Stimulated activated CD4-positive, alpha-beta T cell treated with anti-CD3 and anti-CD28 coated beads, TNF-alpha, amount 100 ng/mL, for 4 hours (primary cell): ENCODE measurements around the gene ELMOD3.
"Not testable (repeated sequence)": the region's sequence is repeated elsewhere in the genome, so short reads cannot be mapped to it uniquely, and the experiment has no call there.

Source experiments
- DNase-seq, 3 experiments: peaks; one replicate each; pipeline ENCODE4 v3.0.0-alpha.2; 2020; ENCODE audit warnings: low read depth in 3 of 3

ELMOD3 gene

GRCh38 chr2:85354286-85355072 lies at the start of gene ELMOD3, which contains the start of gene RETSAT:
Gene ELMOD3 (plus strand): TSS chr2:85354769. CDS start chr2:85357199, 2,430 bp downstream.
Gene RETSAT (minus strand): TSS chr2:85354528. CDS start chr2:85354507, 21 bp downstream.
- DNase-seq = peak; percentile 78 to 92 (median 92)

GRCh38 chr2:85307527-85307897 lies 47.1 kb upstream of the ELMOD3 start:
- no peak for DNase-seq

GRCh38 chr2:85308201-85308600 lies 46.4 kb upstream of the ELMOD3 start:
- DNase-seq = no peak

GRCh38 chr2:85308896-85309555 lies 45.5 kb upstream of the ELMOD3 start:
- no peak for DNase-seq

- DNase-seq = no peak
Measured at GRCh38 chr2:85309699-85310321, 44.8 kb upstream of the ELMOD3 start.

GRCh38 chr2:85310330-85310729 lies 44.2 kb upstream of the ELMOD3 start:
- DNase-seq = no peak

GRCh38 chr2:85312404-85312803 lies 42.2 kb upstream of the ELMOD3 start:
- no peak for DNase-seq

- DNase-seq = no peak
Measured at GRCh38 chr2:85314884-85315242, 39.7 kb upstream of the ELMOD3 start.

- DNase-seq = not testable (repeated sequence)
Measured at GRCh38 chr2:85315921-85316320, 38.6 kb upstream of the ELMOD3 start.

GRCh38 chr2:85318222-85319074 lies 36.1 kb upstream of the ELMOD3 start:
- no peak for DNase-seq

- no peak for DNase-seq
Measured at GRCh38 chr2:85319796-85320195, 34.8 kb upstream of the ELMOD3 start.

- no peak for DNase-seq
Measured at GRCh38 chr2:85323351-85323987, 31.1 kb upstream of the ELMOD3 start.

GRCh38 chr2:85323988-85324367 lies 30.6 kb upstream of the ELMOD3 start:
- not testable (repeated sequence) for DNase-seq

- no peak for DNase-seq
Measured at GRCh38 chr2:85324639-85325465, 29.7 kb upstream of the ELMOD3 start.

- DNase-seq = no peak
Measured at GRCh38 chr2:85325466-85325811, 29.1 kb upstream of the ELMOD3 start.

- DNase-seq = no peak
Measured at GRCh38 chr2:85326406-85327159, 28.0 kb upstream of the ELMOD3 start.

GRCh38 chr2:85327160-85327821 lies 27.3 kb upstream of the ELMOD3 start:
- peak in 1 of 3 experiments; percentile 23 for DNase-seq

GRCh38 chr2:85327822-85328617 lies 26.5 kb upstream of the ELMOD3 start, which contains the start of gene TGOLN2:
Gene TGOLN2 (minus strand): TSS chr2:85327989. CDS start chr2:85327962, 27 bp downstream.
- DNase-seq = peak; percentile 84 to 90 (median 87)
